KMS-11 (cell line): Measurements from ENCODE around the gene ISOC2.

ENCODE experiments used
- H2AFZ ChIP-seq: fragments of 200-600 bp; sonication (generic); 2 replicates; pipeline ENCODE4 v1.6.1; 2016; ENCODE audit warnings: antibody characterized with exemption, mixed run types, low read depth
- H3K27ac ChIP-seq: fragments of 200-600 bp; sonication (generic); 2 replicates; pipeline ENCODE4 v1.6.1; 2016; ENCODE audit warnings: mild to moderate bottlenecking, mixed run types
- H3K27me3 ChIP-seq: fragments of 200-600 bp; sonication (generic); 2 replicates; pipeline ENCODE4 v1.6.1; 2017; ENCODE audit warnings: mild to moderate bottlenecking, low read depth, mixed run types, moderate library complexity; ENCODE audit not compliant: insufficient read depth
- H3K36me3 ChIP-seq: fragments of 200-600 bp; sonication (generic); 2 replicates; pipeline ENCODE4 v1.6.1; 2017; ENCODE audit warnings: mild to moderate bottlenecking, mixed run types; ENCODE audit not compliant: insufficient read depth
- H3K4me1 ChIP-seq: fragments of 200-600 bp; sonication (generic); 2 replicates; pipeline ENCODE4 v1.6.1; 2016; ENCODE audit warnings: mild to moderate bottlenecking, low read depth, mixed run types; ENCODE audit not compliant: poor library complexity, severe bottlenecking
- H3K4me2 ChIP-seq: fragments of 200-600 bp; sonication (generic); 2 replicates; pipeline ENCODE4 v1.7.0; 2016; ENCODE audit warnings: mild to moderate bottlenecking, mixed run types
- H3K4me3 ChIP-seq: fragments of 200-600 bp; sonication (generic); IDR thresholded peaks from 2 replicates; pipeline ENCODE4 v1.6.1; 2017; ENCODE audit warnings: low read depth, low read length, mixed read lengths; ENCODE audit not compliant: insufficient read depth
- H3K79me2 ChIP-seq: fragments of 200-600 bp; sonication (generic); 2 replicates; pipeline ENCODE4 v1.6.1; 2016; ENCODE audit warnings: low read depth, mixed run types; ENCODE audit not compliant: insufficient read depth
- H3K9ac ChIP-seq: fragments of 200-600 bp; sonication (generic); 2 replicates; pipeline ENCODE4 v1.6.1; 2016; ENCODE audit warnings: mild to moderate bottlenecking, mixed run types
- H4K20me1 ChIP-seq: fragments of 200-600 bp; sonication (generic); 2 replicates; pipeline ENCODE4 v1.6.1; 2016; ENCODE audit warnings: mild to moderate bottlenecking, mixed run types; ENCODE audit not compliant: insufficient read depth
- CTCF ChIP-seq: fragments of 200-600 bp; sonication (generic); conservative IDR thresholded peaks from 2 replicates; pipeline ENCODE4 v1.6.1; 2017; ENCODE audit warnings: low read depth, mild to moderate bottlenecking, antibody characterized with exemption, low read length, moderate library complexity, mixed read lengths

The ISOC2 gene

GRCh38 chr19:55503502-55504251 is 42.2 kb upstream of the ISOC2 start:
- peak; percentile 95 for TF ChIP-seq CTCF
- Histone ChIP-seq H2AFZ (peak overlapping the region; percentile 77), H3K79me2 (no peaks in the 10 kb centered on the region), H3K4me3 (no peak overlapping the region), H3K4me2 (peak overlapping the region; percentile 53), H3K4me1 (peaks cover 5% of the 10 kb centered on the region), H3K27ac (no peak overlapping the region), H3K27me3 (peaks cover 83% of the 10 kb centered on the region), H4K20me1 (no peaks in the 10 kb centered on the region), H3K36me3 (no peaks in the 10 kb centered on the region), H3K9ac (no peak overlapping the region)

GRCh38 chr19:55503157-55503501 is 41.7 kb upstream of the ISOC2 start:
- peaks cover 5% of the 10 kb centered on the region for H3K4me1 ChIP-seq
- H3K9ac ChIP-seq, result no peak overlapping the region
- no peaks in the 10 kb centered on the region for H3K79me2 ChIP-seq

GRCh38 chr19:55502197-55502952 is 40.9 kb upstream of the ISOC2 start:
- no peak for TF ChIP-seq CTCF
- Histone ChIP-seq H3K79me2 (no peaks in the 10 kb centered on the region), H4K20me1 (no peaks in the 10 kb centered on the region), H3K27ac (no peak overlapping the region), H2AFZ (no peak overlapping the region), H3K27me3 (peaks cover 85% of the 10 kb centered on the region), H3K4me3 (no peak overlapping the region), H3K4me2 (no peak overlapping the region), H3K4me1 (peaks cover 5% of the 10 kb centered on the region), H3K36me3 (no peaks in the 10 kb centered on the region), H3K9ac (no peak overlapping the region)

More at GRCh38 chr19:55503157-55503501, 41.7 kb upstream of the ISOC2 start:
- no peak for TF ChIP-seq CTCF
- Histone ChIP-seq H2AFZ (peak overlapping the region; percentile 77), H3K27me3 (peaks cover 85% of the 10 kb centered on the region), H4K20me1 (no peaks in the 10 kb centered on the region), H3K36me3 (no peaks in the 10 kb centered on the region), H3K4me3 (no peak overlapping the region), H3K4me2 (peak overlapping the region; percentile 53; the same call in 1 of the 2 replicates), H3K27ac (no peak overlapping the region)

DNA sequence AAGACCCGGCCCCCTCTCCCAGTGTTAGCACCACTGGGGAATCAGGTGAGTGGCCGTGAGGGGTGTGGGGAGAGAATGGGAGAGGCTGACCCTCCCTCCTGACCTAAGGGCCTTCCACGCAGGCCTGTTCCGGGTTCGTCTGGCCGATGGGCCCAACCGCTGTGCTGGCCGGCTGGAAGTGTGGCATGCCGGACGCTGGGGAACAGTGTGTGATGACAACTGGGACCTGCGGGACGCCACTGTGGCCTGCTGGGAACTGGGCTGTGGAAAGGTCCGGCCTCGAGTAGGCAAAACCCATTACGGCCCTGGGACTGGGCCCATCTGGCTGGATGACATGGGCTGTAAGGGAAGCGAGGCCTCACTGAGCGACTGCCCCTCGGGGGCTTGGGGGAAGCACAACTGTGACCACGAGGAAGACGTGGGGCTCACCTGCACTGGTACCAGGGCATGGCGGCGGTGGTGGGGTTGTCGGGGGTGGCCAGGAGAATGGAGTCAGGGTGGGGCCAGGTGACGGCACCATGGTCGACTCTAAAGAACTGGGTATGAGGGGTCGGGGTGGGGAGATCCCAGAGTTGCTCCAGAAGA is 39.0 kb upstream of the ISOC2 start:
- H3K27ac ChIP-seq, result no peak overlapping the region
- H3K79me2 ChIP-seq, result no peaks in the 10 kb centered on the region
- no peaks in the 10 kb centered on the region for H3K36me3 ChIP-seq
- H3K4me2 ChIP-seq, result no peak overlapping the region
- no peaks in the 10 kb centered on the region for H4K20me1 ChIP-seq
- H3K27me3 ChIP-seq, result peaks cover 85% of the 10 kb centered on the region
- no peak overlapping the region for H2AFZ ChIP-seq
- TF ChIP-seq CTCF, result no peak
- peaks cover 5% of the 10 kb centered on the region for H3K4me1 ChIP-seq
- no peak overlapping the region for H3K4me3 ChIP-seq
- no peak overlapping the region for H3K9ac ChIP-seq
